RWPE1 (cell line): ENCODE measurements around the gene DNAH14.
"Not testable (repeated sequence)": the region's sequence is repeated elsewhere in the genome, so short reads cannot be mapped to it uniquely, and the experiment has no call there.

Experiments used
- CTCF ChIA-PET: fragments of 350-600 bp; sonication (Branson Sonifier 250); formaldehyde crosslinking; extraction: SDS; loops from one replicate; lab custom pipeline; 2021; lab: Yijun Ruan, JAX
- POLR2A ChIA-PET: fragments of 400-600 bp; formaldehyde crosslinking; extraction: SDS; loops from one replicate; lab custom pipeline; 2020; ENCODE audit warnings: antibody characterized with exemption; ENCODE audit not compliant: low non-redundant PET; lab: Yijun Ruan, JAX
- DNase-seq: peaks from one replicate; pipeline ENCODE4 v3.0.0; 2012; ENCODE audit warnings: low spot score
- H3K27ac ChIP-seq: fragments of 450-650 bp; 2 replicates; pipeline ENCODE4 v1.5.1; 2017
- CTCF ChIP-seq: fragments of 450-650 bp; conservative IDR thresholded peaks from 2 replicates; pipeline ENCODE4 v1.5.1; 2017; ENCODE audit warnings: low read depth, mild to moderate bottlenecking

Gene DNAH14

DNA sequence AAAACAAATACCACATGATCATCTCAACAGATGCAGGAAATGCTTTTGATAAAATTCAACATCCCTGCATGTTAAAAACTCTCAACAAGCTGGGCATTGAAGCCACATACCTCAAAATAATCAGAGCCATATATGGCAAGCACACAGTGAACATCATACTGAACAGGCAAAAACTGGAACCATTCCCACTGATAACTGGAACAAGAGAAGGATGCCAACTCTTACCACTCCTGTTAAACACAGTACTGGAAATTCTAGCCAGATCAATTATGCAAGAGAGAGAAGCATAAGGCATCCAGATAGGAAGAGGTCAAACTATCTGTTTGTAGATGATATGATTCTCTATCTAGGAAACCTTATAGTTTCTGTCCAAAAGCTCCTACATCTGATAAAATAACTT is 91.6 kb downstream of the DNAH14 start:
- no peak for TF ChIP-seq CTCF
- ChIA-PET POLR2A (no interaction called here), CTCF (no interaction called here)
- H3K27ac ChIP-seq, result no peak overlapping the region
- DNase-seq, result no peak

- DNase-seq, result no peak
- no peak for TF ChIP-seq CTCF
- H3K27ac ChIP-seq, result no peak overlapping the region
- ChIA-PET CTCF (no interaction called here), POLR2A (no interaction called here)
Measured at GRCh38 chr1:225026701-225027100, 97.2 kb downstream of the DNAH14 start.

DNA sequence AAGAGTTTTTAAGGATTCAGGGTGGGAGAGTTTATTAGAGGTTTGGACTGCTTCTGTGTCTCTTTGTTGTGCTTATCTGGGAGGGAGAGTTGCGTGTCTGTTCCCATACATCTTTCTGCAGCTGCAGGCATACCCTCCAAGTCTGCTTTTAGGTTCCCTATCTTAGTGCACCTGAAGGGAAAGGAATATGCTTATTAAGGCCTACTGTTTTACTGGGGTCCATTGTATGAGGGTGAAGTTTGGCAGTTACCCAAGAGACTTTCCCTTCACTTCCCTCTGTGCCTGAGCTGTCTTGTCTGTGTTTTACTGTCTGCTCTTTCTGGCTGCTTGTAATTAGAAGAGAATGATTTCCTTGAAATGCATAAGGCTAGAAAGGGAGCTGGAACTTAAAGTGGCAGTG is 107.0 kb downstream of the DNAH14 start:
- POLR2A ChIA-PET, CTCF ChIA-PET, DNase-seq, H3K27ac ChIP-seq: not testable (repeated sequence)

DNA sequence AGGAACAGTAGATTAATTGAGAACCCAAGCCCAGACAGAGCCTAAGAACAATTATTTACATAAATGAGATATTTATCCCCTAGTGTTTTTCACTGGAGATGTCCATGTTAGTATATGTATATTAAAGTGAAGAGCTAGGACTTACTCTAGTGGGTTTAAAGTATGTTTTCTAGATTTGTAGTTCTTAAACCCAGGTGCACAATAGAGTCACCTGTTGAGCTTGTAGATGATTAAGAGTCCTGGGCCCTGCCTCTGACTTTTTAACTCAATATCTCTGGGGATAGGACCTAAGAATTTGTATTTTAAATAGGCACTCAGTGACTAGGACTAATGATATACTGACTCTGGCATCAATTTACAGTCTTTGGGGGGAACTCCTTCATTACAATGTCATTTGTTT is 112.8 kb downstream of the DNAH14 start:
- ChIA-PET POLR2A (no interaction called here), CTCF (interaction anchor here (0.5 kb wide), 1 partner anchor 92 kb away, joined by 4 read pairs; no protein-coding TSS in a partner anchor)
- DNase-seq, result no peak
- H3K27ac ChIP-seq, result no peak overlapping the region
- TF ChIP-seq CTCF, result no peak

- H3K27ac ChIP-seq, result no peak overlapping the region
- ChIA-PET CTCF (no interaction called here), POLR2A (no interaction called here)
- no peak for DNase-seq
- TF ChIP-seq CTCF, result no peak
Measured at GRCh38 chr1:225044258-225044657, 114.8 kb downstream of the DNAH14 start.

GRCh38 chr1:225049594-225049993 is 120.1 kb downstream of the DNAH14 start:
- no peak overlapping the region for H3K27ac ChIP-seq
- ChIA-PET CTCF (no interaction called here), POLR2A (no interaction called here)
- DNase-seq, result no peak
- TF ChIP-seq CTCF, result no peak

GRCh38 chr1:225063722-225064121 is 134.2 kb downstream of the DNAH14 start:
- CTCF ChIA-PET, result interaction anchor here (0.6 kb wide), 1 partner anchor 283 kb away, joined by 3 read pairs; no protein-coding TSS in a partner anchor
- POLR2A ChIA-PET, result no interaction called here
- H3K27ac ChIP-seq, result no peak overlapping the region
- no peak for TF ChIP-seq CTCF
- no peak for DNase-seq
